WERI-Rb-1 (cell line): Measurements from ENCODE around the gene PCTP.
A peak's percentile ranks its signal among the peaks of the same experiment; 100 is the strongest.

Source experiments
- DNase-seq: peaks from one replicate; pipeline ENCODE4 v3.0.0-alpha.2; 2020
- H3K27ac ChIP-seq: fragments of 250-450 bp; sonication (Bioruptor Pico); 2 replicates; pipeline ENCODE4 v1.5.1; 2020; ENCODE audit warnings: mild to moderate bottlenecking, moderate library complexity
- H3K27me3 ChIP-seq: fragments of 250-450 bp; sonication (Bioruptor Pico); 2 replicates; pipeline ENCODE4 v1.5.1; 2021; ENCODE audit warnings: mild to moderate bottlenecking, low read depth, moderate library complexity; ENCODE audit not compliant: insufficient read depth, severe bottlenecking
- H3K36me3 ChIP-seq: fragments of 250-450 bp; sonication (Bioruptor Pico); 2 replicates; pipeline ENCODE4 v1.5.1; 2020; ENCODE audit warnings: mild to moderate bottlenecking, moderate library complexity
- H3K4me3 ChIP-seq: 2 replicates; pipeline ENCODE4 v1.5.1; 2011; ENCODE audit warnings: low read depth, mild to moderate bottlenecking, control low read depth, low read length
- H3K9me3 ChIP-seq: fragments of 250-450 bp; sonication (Bioruptor Pico); 2 replicates; pipeline ENCODE4 v1.5.1; 2021; ENCODE audit warnings: mild to moderate bottlenecking, moderate library complexity; ENCODE audit not compliant: severe bottlenecking
- TF ChIP-seq, protein P1 (sequence below): IDR thresholded peaks from 2 replicates; pipeline ENCODE4 v1.5.1; 2011; ENCODE audit warnings: low read depth, mild to moderate bottlenecking, control low read depth, inconsistent platforms, low read length

PCTP gene

GRCh38 chr17:55751720-55752250 lies 934 bp downstream of the PCTP start:
- DNase-seq, result no peak

GRCh38 chr17:55756689-55757088 lies 5.8 kb downstream of the PCTP start:
- TF ChIP-seq, protein P1, sequence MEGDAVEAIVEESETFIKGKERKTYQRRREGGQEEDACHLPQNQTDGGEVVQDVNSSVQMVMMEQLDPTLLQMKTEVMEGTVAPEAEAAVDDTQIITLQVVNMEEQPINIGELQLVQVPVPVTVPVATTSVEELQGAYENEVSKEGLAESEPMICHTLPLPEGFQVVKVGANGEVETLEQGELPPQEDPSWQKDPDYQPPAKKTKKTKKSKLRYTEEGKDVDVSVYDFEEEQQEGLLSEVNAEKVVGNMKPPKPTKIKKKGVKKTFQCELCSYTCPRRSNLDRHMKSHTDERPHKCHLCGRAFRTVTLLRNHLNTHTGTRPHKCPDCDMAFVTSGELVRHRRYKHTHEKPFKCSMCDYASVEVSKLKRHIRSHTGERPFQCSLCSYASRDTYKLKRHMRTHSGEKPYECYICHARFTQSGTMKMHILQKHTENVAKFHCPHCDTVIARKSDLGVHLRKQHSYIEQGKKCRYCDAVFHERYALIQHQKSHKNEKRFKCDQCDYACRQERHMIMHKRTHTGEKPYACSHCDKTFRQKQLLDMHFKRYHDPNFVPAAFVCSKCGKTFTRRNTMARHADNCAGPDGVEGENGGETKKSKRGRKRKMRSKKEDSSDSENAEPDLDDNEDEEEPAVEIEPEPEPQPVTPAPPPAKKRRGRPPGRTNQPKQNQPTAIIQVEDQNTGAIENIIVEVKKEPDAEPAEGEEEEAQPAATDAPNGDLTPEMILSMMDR, result no peak
- H3K4me3 ChIP-seq, result no peak overlapping the region
- H3K27ac ChIP-seq, result no peak overlapping the region
- H3K9me3 ChIP-seq, result no peaks in the 10 kb centered on the region
- no peaks in the 10 kb centered on the region for H3K27me3 ChIP-seq
- H3K36me3 ChIP-seq, result no peaks in the 10 kb centered on the region
- DNase-seq, result no peak

More at GRCh38 chr17:55751720-55752250, 934 bp downstream of the PCTP start:
- Histone ChIP-seq H3K27me3 (no peaks in the 10 kb centered on the region), H3K9me3 (no peaks in the 10 kb centered on the region), H3K36me3 (no peaks in the 10 kb centered on the region), H3K4me3 (peak overlapping the region; percentile 81), H3K27ac (no peak overlapping the region)
- TF ChIP-seq, protein P1, result no peak

DNA sequence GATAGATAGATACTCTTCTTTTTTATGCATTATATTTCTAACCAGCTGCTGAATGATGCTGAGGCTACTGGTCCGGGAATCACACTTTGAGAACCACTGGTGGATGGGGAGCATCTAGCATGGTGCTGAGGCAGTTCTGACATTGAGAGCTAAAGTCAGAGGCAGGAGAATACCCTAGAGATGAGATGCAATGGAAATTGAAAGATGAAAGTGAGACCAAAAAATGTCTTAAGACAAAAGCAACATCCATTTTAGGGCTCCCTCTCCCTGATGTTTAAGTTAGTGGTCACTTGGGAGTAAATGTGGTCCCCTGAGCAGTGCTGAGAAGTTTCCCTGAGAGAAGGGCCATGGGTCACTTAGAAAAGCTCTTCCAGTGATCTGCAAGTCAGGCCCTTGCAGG lies 6.8 kb downstream of the PCTP start:
- DNase-seq, result no peak
- Histone ChIP-seq H3K27me3 (no peaks in the 10 kb centered on the region), H3K36me3 (no peaks in the 10 kb centered on the region), H3K4me3 (no peak overlapping the region), H3K9me3 (no peaks in the 10 kb centered on the region), H3K27ac (no peak overlapping the region)
- TF ChIP-seq, protein P1, result no peak

GRCh38 chr17:55758171-55758570 lies 7.3 kb downstream of the PCTP start:
- no peak overlapping the region for H3K4me3 ChIP-seq
- H3K9me3 ChIP-seq, result no peaks in the 10 kb centered on the region
- DNase-seq, result no peak
- TF ChIP-seq, protein P1, result no peak
- H3K27me3 ChIP-seq, result no peaks in the 10 kb centered on the region
- H3K27ac ChIP-seq, result no peak overlapping the region
- no peaks in the 10 kb centered on the region for H3K36me3 ChIP-seq

GRCh38 chr17:55760643-55761355 lies 9.9 kb downstream of the PCTP start:
- TF ChIP-seq, protein P1, result no peak
- no peak overlapping the region for H3K27ac ChIP-seq
- DNase-seq, result no peak

More at GRCh38 chr17:55760643-55761355, 9.9 kb downstream of the PCTP start:
- H3K4me3 ChIP-seq, result no peak overlapping the region
- no peaks in the 10 kb centered on the region for H3K9me3 ChIP-seq
- no peaks in the 10 kb centered on the region for H3K27me3 ChIP-seq
- H3K36me3 ChIP-seq, result no peaks in the 10 kb centered on the region
